ENCODE results near the gene VSNL1.

Gene VSNL1

GRCh38 chr2:17672583-17673317 is 132.3 kb downstream of the VSNL1 start:
- peaks cover 56% of the 10 kb centered on the region for H3K36me3 Mint-ChIP-seq (ENCODE audit: low read depth)
- H3K27me3 Mint-ChIP-seq = no peaks in the 10 kb centered on the region
- no peaks in the 10 kb centered on the region for H3K4me1 Mint-ChIP-seq (ENCODE audit: low read depth)
- intact Hi-C loops (cut with micrococcal nuclease) = loop anchor here (5.0 kb wide), 2 partner anchors 200 to 895 kb away; no protein-coding TSS in a partner anchor
- no peak overlapping the region for H3K27ac Mint-ChIP-seq
- no peaks in the 10 kb centered on the region for H3K9me3 Mint-ChIP-seq
- no peak overlapping the region for H3K4me3 Mint-ChIP-seq

GRCh38 chr2:17674817-17675216 is 134.3 kb downstream of the VSNL1 start:
- no peaks in the 10 kb centered on the region for H3K9me3 Mint-ChIP-seq
- H3K4me3 Mint-ChIP-seq = no peak overlapping the region
- no peaks in the 10 kb centered on the region for H3K27me3 Mint-ChIP-seq
- H3K36me3 Mint-ChIP-seq (ENCODE audit: low read depth) = peaks cover 53% of the 10 kb centered on the region
- no peaks in the 10 kb centered on the region for H3K4me1 Mint-ChIP-seq (ENCODE audit: low read depth)
- no peak overlapping the region for H3K27ac Mint-ChIP-seq
- intact Hi-C loops (cut with micrococcal nuclease) = loop anchor here (5.0 kb wide), 2 partner anchors 203 to 898 kb away; no protein-coding TSS in a partner anchor

- Mint-ChIP-seq H3K27me3 (no peaks in the 10 kb centered on the region), H3K4me3 (no peak overlapping the region), H3K4me1 (ENCODE audit: low read depth) (no peaks in the 10 kb centered on the region), H3K27ac (no peak overlapping the region), H3K9me3 (no peaks in the 10 kb centered on the region), H3K36me3 (ENCODE audit: low read depth) (peaks cover 86% of the 10 kb centered on the region)
- intact Hi-C loops (cut with micrococcal nuclease) = no loop called here
Measured at GRCh38 chr2:17680119-17680518, 139.6 kb downstream of the VSNL1 start.

- H3K4me1 Mint-ChIP-seq (ENCODE audit: low read depth) = no peaks in the 10 kb centered on the region
- H3K27me3 Mint-ChIP-seq = no peaks in the 10 kb centered on the region
- intact Hi-C loops (cut with micrococcal nuclease) = no loop called here
- no peak overlapping the region for H3K4me3 Mint-ChIP-seq
- H3K36me3 Mint-ChIP-seq (ENCODE audit: low read depth) = peaks cover 78% of the 10 kb centered on the region
- no peak overlapping the region for H3K27ac Mint-ChIP-seq
- no peaks in the 10 kb centered on the region for H3K9me3 Mint-ChIP-seq
Measured at GRCh38 chr2:17682098-17682857, 141.8 kb downstream of the VSNL1 start.

- Mint-ChIP-seq H3K27ac (no peak overlapping the region), H3K4me1 (ENCODE audit: low read depth) (no peaks in the 10 kb centered on the region), H3K9me3 (no peaks in the 10 kb centered on the region), H3K36me3 (ENCODE audit: low read depth) (peaks cover 79% of the 10 kb centered on the region), H3K4me3 (no peak overlapping the region), H3K27me3 (no peaks in the 10 kb centered on the region)
- intact Hi-C loops (cut with micrococcal nuclease) = no loop called here
Measured at GRCh38 chr2:17683981-17684380, 143.5 kb downstream of the VSNL1 start.

- Mint-ChIP-seq H3K27me3 (no peaks in the 10 kb centered on the region), H3K9me3 (no peaks in the 10 kb centered on the region), H3K27ac (no peak overlapping the region), H3K36me3 (ENCODE audit: low read depth) (peaks cover 57% of the 10 kb centered on the region), H3K4me3 (no peak overlapping the region), H3K4me1 (ENCODE audit: low read depth) (no peaks in the 10 kb centered on the region)
- intact Hi-C loops (cut with micrococcal nuclease) = no loop called here
Measured at GRCh38 chr2:17688600-17688999, 148.1 kb downstream of the VSNL1 start.

- no peaks in the 10 kb centered on the region for H3K9me3 Mint-ChIP-seq
- intact Hi-C loops (cut with micrococcal nuclease) = no loop called here
- H3K27ac Mint-ChIP-seq = no peak overlapping the region
- no peaks in the 10 kb centered on the region for H3K27me3 Mint-ChIP-seq
- H3K36me3 Mint-ChIP-seq (ENCODE audit: low read depth) = peaks cover 57% of the 10 kb centered on the region
- H3K4me1 Mint-ChIP-seq (ENCODE audit: low read depth) = no peaks in the 10 kb centered on the region
- no peak overlapping the region for H3K4me3 Mint-ChIP-seq
Measured at GRCh38 chr2:17689010-17689409, 148.5 kb downstream of the VSNL1 start.

- intact Hi-C loops (cut with micrococcal nuclease) = no loop called here
- H3K36me3 Mint-ChIP-seq (ENCODE audit: low read depth) = peaks cover 59% of the 10 kb centered on the region
- H3K27ac Mint-ChIP-seq = no peak overlapping the region
- H3K9me3 Mint-ChIP-seq = no peaks in the 10 kb centered on the region
- no peaks in the 10 kb centered on the region for H3K27me3 Mint-ChIP-seq
- no peaks in the 10 kb centered on the region for H3K4me1 Mint-ChIP-seq (ENCODE audit: low read depth)
- no peak overlapping the region for H3K4me3 Mint-ChIP-seq
Measured at GRCh38 chr2:17690776-17691175, 150.3 kb downstream of the VSNL1 start.
